Ovary (tissue), 3 donors: ENCODE data around the gene ANXA5.

ENCODE experiments used
- EP300 ChIP-seq: sonication (generic); formaldehyde crosslinking; IDR thresholded peaks from one replicate; pipeline ENCODE4 v1.6.1; 2017; ENCODE audit warnings: antibody characterized with exemption
- TF ChIP-seq, protein P1 (sequence below), 3 donors: fragments of 450-650 bp in 2 of 3; fragments of 200-600 bp in 1 of 3; IDR thresholded peaks; one replicate each; pipeline versions ENCODE4 v1.5.1 to v1.8.0; 2016 to 2022; ENCODE audit warnings: antibody characterized with exemption in 3 of 3, mild to moderate bottlenecking in 1 of 3
- donor health status: DM: no; HTN: no; CAD: no.

- TF ChIP-seq, protein P1, sequence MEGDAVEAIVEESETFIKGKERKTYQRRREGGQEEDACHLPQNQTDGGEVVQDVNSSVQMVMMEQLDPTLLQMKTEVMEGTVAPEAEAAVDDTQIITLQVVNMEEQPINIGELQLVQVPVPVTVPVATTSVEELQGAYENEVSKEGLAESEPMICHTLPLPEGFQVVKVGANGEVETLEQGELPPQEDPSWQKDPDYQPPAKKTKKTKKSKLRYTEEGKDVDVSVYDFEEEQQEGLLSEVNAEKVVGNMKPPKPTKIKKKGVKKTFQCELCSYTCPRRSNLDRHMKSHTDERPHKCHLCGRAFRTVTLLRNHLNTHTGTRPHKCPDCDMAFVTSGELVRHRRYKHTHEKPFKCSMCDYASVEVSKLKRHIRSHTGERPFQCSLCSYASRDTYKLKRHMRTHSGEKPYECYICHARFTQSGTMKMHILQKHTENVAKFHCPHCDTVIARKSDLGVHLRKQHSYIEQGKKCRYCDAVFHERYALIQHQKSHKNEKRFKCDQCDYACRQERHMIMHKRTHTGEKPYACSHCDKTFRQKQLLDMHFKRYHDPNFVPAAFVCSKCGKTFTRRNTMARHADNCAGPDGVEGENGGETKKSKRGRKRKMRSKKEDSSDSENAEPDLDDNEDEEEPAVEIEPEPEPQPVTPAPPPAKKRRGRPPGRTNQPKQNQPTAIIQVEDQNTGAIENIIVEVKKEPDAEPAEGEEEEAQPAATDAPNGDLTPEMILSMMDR (IDR thresholded peaks at IDR 0.05), result no peak
- no peak for TF ChIP-seq EP300
Measured at GRCh38 chr4:121684561-121684960, 12.2 kb downstream of the ANXA5 start.
